ENCODE data around the gene ING5. TPM values are rescaled to one million over a fixed set of nuclear protein-coding genes. Genes with fewer than 3 reads are reported as not detected.
"Not testable (repeated sequence)": the region's sequence is repeated elsewhere in the genome, so short reads cannot be mapped to it uniquely, and the experiment has no call there.

Gene ING5
- total and polyA plus RNA-seq, 4 experiments from 2014 or later, result 19.3 to 99.5 (median 65.3) TPM

DNA sequence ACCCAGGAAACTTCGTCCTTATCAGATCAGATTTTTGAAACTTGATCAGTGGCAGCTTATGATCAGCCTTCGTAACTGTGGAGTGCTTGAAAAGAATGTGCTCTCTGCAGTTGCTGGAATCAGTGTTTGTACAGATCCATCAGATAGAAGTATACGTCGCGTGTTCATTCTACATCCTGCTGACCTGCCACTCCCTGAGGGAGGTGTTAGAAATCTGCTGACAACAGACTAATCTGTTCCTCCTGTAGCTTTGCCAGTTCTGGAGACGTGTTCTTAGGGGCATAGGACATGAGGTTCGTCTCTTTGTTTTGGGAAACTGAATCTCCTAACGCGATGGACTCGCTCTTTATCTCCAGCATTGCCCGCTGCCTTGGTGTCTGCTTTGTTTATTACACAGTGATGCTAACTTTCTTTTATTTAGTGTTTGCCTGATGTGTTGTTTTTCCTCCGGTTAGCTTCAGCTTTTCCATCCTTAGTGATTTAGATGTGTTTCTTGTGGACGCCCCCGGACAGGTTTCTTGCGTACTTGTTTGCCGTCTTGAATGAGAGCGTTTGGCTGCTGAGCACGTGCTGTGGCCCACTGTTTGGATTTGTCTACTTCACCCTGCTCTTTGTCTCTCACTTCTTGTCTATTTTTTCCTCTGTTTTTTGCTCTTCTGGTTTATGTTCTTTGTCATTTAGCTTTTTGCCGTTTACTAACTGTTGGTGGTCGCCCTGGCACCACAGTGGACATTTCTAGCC is 57.4 kb downstream of the ING5 start:
- Mint-ChIP-seq H3K4me1 (peaks cover 27 to 50% (median 33%) of the 10 kb centered on the region in 4 donors), H3K36me3 (peaks cover 26 to 27% of the 10 kb centered on the region in 2 donors), H3K9me3 (peaks cover 0 to 6% (median 0%) of the 10 kb centered on the region in 8 donors), H3K4me3 (peak overlapping the region in 3 of 8 donors; percentile 7 to 67 (median 18)), H3K27ac (peak overlapping the region in 5 of 7 donors; percentile 31 to 90 (median 71)), H3K27me3 (no peaks in the 10 kb centered on the region)
- H3K4me1 ChIP-seq (ENCODE audit: insufficient read depth, low read length), result peaks cover 36% of the 10 kb centered on the region
- no peaks in the 10 kb centered on the region for H3K9me3 ChIP-seq (ENCODE audit: control insufficient read depth in 1 of 2, low read length in 2 of 2)
- peak in 1 of 5 donors; percentile 47 for DNase-seq
- intact Hi-C loops (cut with micrococcal nuclease), result loop anchor here (1.0 kb wide), 2 partner anchors 13 to 24 kb away; no protein-coding TSS in a partner anchor
- ChIA-PET CTCF (ENCODE audit: partially characterized antibody) (no interaction called here), POLR2A (ENCODE audit: partially characterized antibody) (interaction anchor here (1.1 kb wide), 1 partner anchor 85 kb away, joined by 3 read pairs; no protein-coding TSS in a partner anchor)
- peaks cover 9% of the 10 kb centered on the region for H3K36me3 ChIP-seq (ENCODE audit: insufficient read depth, low read length)
- no peak overlapping the region for H3K4me3 ChIP-seq (ENCODE audit: low read length in 2 of 2)
- H3K27me3 ChIP-seq (ENCODE audit: insufficient read depth, low read length), result no peaks in the 10 kb centered on the region
- H3K27ac ChIP-seq (ENCODE audit: low read depth, low read length), result no peak overlapping the region

- H3K27me3 Mint-ChIP-seq; H3K27ac ChIP-seq (ENCODE audit: low read depth, low read length); H3K9me3 ChIP-seq (ENCODE audit: control insufficient read depth in 1 of 2, low read length in 2 of 2); H3K27me3 ChIP-seq (ENCODE audit: insufficient read depth, low read length); H3K9me3 Mint-ChIP-seq; H3K36me3 ChIP-seq (ENCODE audit: insufficient read depth, low read length); H3K4me3 ChIP-seq (ENCODE audit: low read length in 2 of 2); CTCF ChIA-PET (ENCODE audit: partially characterized antibody): not testable (repeated sequence)
- Mint-ChIP-seq H3K27ac (peak overlapping the region in 5 of 7 donors; percentile 31 to 90 (median 71)), H3K4me3 (peak overlapping the region in 2 of 8 donors; percentile 18 to 67), H3K4me1 (peaks cover 28 to 53% (median 36%) of the 10 kb centered on the region in 4 donors), H3K36me3 (peaks cover 26 to 27% of the 10 kb centered on the region in 2 donors)
- peak in 1 of 5 donors; percentile 7 for DNase-seq
- POLR2A ChIA-PET (ENCODE audit: partially characterized antibody), result interaction anchor here (1.1 kb wide), 1 partner anchor 84 kb away, joined by 3 read pairs; no protein-coding TSS in a partner anchor
- intact Hi-C loops (cut with micrococcal nuclease), result loop anchor here (1.0 to 5.0 kb wide), 5 partner anchors 12 to 97 kb away; partner anchors contain the start of gene PDCD1
- H3K4me1 ChIP-seq (ENCODE audit: insufficient read depth, low read length), result peaks cover 42% of the 10 kb centered on the region
Observed at GRCh38 chr2:241759893-241760292, 58.1 kb downstream of the ING5 start.

- ChIA-PET POLR2A (ENCODE audit: partially characterized antibody) (no interaction called here), CTCF (ENCODE audit: partially characterized antibody) (no interaction called here)
- intact Hi-C loops (cut with micrococcal nuclease), result loop anchor here (5.0 kb wide), 3 partner anchors 42 to 97 kb away; partner anchors contain the start of gene PDCD1
- peaks cover 28 to 53% (median 36%) of the 10 kb centered on the region in 4 donors for H3K4me1 Mint-ChIP-seq
- no peaks in the 10 kb centered on the region for H3K27me3 Mint-ChIP-seq
- peaks cover 0 to 6% (median 0%) of the 10 kb centered on the region in 8 donors for H3K9me3 Mint-ChIP-seq
- H3K27ac ChIP-seq (ENCODE audit: low read depth, low read length), result no peak overlapping the region
- H3K4me3 ChIP-seq (ENCODE audit: low read length in 2 of 2), result no peak overlapping the region
- peaks cover 7% of the 10 kb centered on the region for H3K36me3 ChIP-seq (ENCODE audit: insufficient read depth, low read length)
- H3K36me3 Mint-ChIP-seq, result peaks cover 26 to 27% of the 10 kb centered on the region in 2 donors
- peak overlapping the region in 1 of 7 donors; percentile 89 for H3K27ac Mint-ChIP-seq
- peak overlapping the region in 1 of 8 donors; percentile 53 for H3K4me3 Mint-ChIP-seq
- peak in 1 of 5 donors; percentile 29 for DNase-seq
- H3K9me3 ChIP-seq (ENCODE audit: control insufficient read depth in 1 of 2, low read length in 2 of 2), result no peaks in the 10 kb centered on the region
- H3K27me3 ChIP-seq (ENCODE audit: insufficient read depth, low read length), result no peaks in the 10 kb centered on the region
- peaks cover 42% of the 10 kb centered on the region for H3K4me1 ChIP-seq (ENCODE audit: insufficient read depth, low read length)
Observed at GRCh38 chr2:241760301-241760771, 58.5 kb downstream of the ING5 start.

DNA sequence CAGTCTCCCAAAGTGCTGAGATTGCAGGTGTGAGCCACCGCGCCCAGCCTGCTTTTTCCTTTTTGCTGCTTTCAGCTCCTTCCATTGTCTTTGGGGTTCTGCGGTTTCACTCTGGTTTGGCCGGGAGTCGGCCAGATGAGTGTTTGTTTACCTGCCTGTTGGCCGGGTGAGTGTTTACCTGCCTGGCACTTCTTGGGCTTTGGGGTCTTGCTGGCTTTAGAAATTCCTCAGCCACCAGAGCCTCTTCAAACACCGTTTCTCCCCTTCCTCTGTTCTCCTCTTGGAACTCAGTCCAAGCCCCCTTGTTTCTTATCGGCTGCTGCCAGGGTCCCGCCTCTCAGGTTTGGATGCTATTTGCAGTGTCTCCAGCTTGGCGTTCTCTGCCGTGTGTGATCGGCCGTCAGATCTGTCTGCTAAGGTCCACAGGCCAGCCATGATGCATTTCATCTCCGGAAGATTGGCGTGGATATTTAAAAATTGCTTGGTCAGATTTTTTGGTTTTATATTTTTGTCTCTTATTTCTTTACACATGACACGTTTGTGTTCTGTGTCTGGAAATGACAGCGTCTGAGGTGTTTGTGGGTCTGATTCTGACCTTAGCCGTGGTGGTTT is 60.6 kb downstream of the ING5 start:
- Histone ChIP-seq H3K9me3 (ENCODE audit: control insufficient read depth in 1 of 2, low read length in 2 of 2) (no peaks in the 10 kb centered on the region), H3K4me3 (ENCODE audit: low read length in 2 of 2) (peak overlapping the region in 1 of 2 donors; percentile 46), H3K27ac (ENCODE audit: low read depth, low read length) (peak overlapping the region; percentile 56), H3K27me3 (ENCODE audit: insufficient read depth, low read length) (no peaks in the 10 kb centered on the region), H3K36me3 (ENCODE audit: insufficient read depth, low read length) (no peaks in the 10 kb centered on the region), H3K4me1 (ENCODE audit: insufficient read depth, low read length) (peaks cover 42% of the 10 kb centered on the region)
- Mint-ChIP-seq H3K27me3 (no peaks in the 10 kb centered on the region), H3K4me3 (peak overlapping the region; percentile 59 to 85 (median 83)), H3K36me3 (peaks cover 26% of the 10 kb centered on the region in 2 donors), H3K9me3 (peaks cover 0 to 6% (median 0%) of the 10 kb centered on the region in 8 donors), H3K4me1 (peaks cover 28 to 53% (median 36%) of the 10 kb centered on the region in 4 donors), H3K27ac (peak overlapping the region; percentile 89 to 99 (median 97))
- intact Hi-C loops (cut with micrococcal nuclease), result loop anchor here (5.0 kb wide), 3 partner anchors 40 to 95 kb away; partner anchors contain the start of gene PDCD1
- DNase-seq, result peak in 3 of 5 donors; percentile 23 to 53 (median 24)
- CTCF ChIA-PET (ENCODE audit: partially characterized antibody), result interaction anchor here (1.5 to 3.4 kb wide), 4 partner anchors 10 to 116 kb away, joined by 5 to 16 read pairs (median 7); partner anchors contain the start of gene D2HGDH
- POLR2A ChIA-PET (ENCODE audit: partially characterized antibody), result interaction anchor here (0.6 to 3.0 kb wide), 17 partner anchors 8 to 117 kb away, joined by 3 to 26 read pairs (median 8); partner anchors contain the start of genes D2HGDH, DTYMK, ING5 and PDCD1

GRCh38 chr2:241762933-241763369 is 61.1 kb downstream of the ING5 start:
- H3K4me1 ChIP-seq (ENCODE audit: insufficient read depth, low read length), result peaks cover 42% of the 10 kb centered on the region
- DNase-seq, result peak; percentile 78 to 92 (median 85)
- POLR2A ChIA-PET (ENCODE audit: partially characterized antibody), result interaction anchor here (0.6 to 3.0 kb wide), 18 partner anchors 9 to 116 kb away, joined by 3 to 26 read pairs (median 7); partner anchors contain the start of genes D2HGDH, DTYMK, ING5 and PDCD1
- H3K27ac ChIP-seq (ENCODE audit: low read depth, low read length), result peak overlapping the region; percentile 56
- intact Hi-C loops (cut with micrococcal nuclease), result loop anchor here (5.0 kb wide), 3 partner anchors 39 to 94 kb away; partner anchors contain the start of gene PDCD1
- no peaks in the 10 kb centered on the region for H3K27me3 Mint-ChIP-seq
- H3K9me3 ChIP-seq (ENCODE audit: control insufficient read depth in 1 of 2, low read length in 2 of 2), result no peaks in the 10 kb centered on the region
- peaks cover 0 to 6% (median 0%) of the 10 kb centered on the region in 8 donors for H3K9me3 Mint-ChIP-seq
- H3K4me3 ChIP-seq (ENCODE audit: low read length in 2 of 2), result peak overlapping the region in 1 of 2 donors; percentile 46
- CTCF ChIA-PET (ENCODE audit: partially characterized antibody), result interaction anchor here (1.5 to 3.4 kb wide), 5 partner anchors 10 to 115 kb away, joined by 3 to 16 read pairs (median 7); partner anchors contain the start of gene D2HGDH
- no peaks in the 10 kb centered on the region for H3K36me3 ChIP-seq (ENCODE audit: insufficient read depth, low read length)
- H3K27ac Mint-ChIP-seq, result peak overlapping the region; percentile 89 to 99 (median 97)
- peak overlapping the region; percentile 59 to 85 (median 83) for H3K4me3 Mint-ChIP-seq
- peaks cover 24% of the 10 kb centered on the region in 2 donors for H3K36me3 Mint-ChIP-seq
- H3K4me1 Mint-ChIP-seq, result peaks cover 27 to 51% (median 35%) of the 10 kb centered on the region in 4 donors
- no peaks in the 10 kb centered on the region for H3K27me3 ChIP-seq (ENCODE audit: insufficient read depth, low read length)

- Mint-ChIP-seq H3K4me3 (peak overlapping the region in 7 of 8 donors; percentile 59 to 85 (median 83)), H3K4me1 (peaks cover 26 to 44% (median 35%) of the 10 kb centered on the region in 4 donors), H3K27me3 (no peaks in the 10 kb centered on the region), H3K27ac (peak overlapping the region; percentile 89 to 99 (median 97)), H3K36me3 (peaks cover 21% of the 10 kb centered on the region in 2 donors), H3K9me3 (peaks cover 0 to 6% (median 0%) of the 10 kb centered on the region in 8 donors)
- Histone ChIP-seq H3K27ac (ENCODE audit: low read depth, low read length) (peak overlapping the region; percentile 56), H3K9me3 (ENCODE audit: control insufficient read depth in 1 of 2, low read length in 2 of 2) (no peaks in the 10 kb centered on the region), H3K36me3 (ENCODE audit: insufficient read depth, low read length) (no peaks in the 10 kb centered on the region), H3K4me1 (ENCODE audit: insufficient read depth, low read length) (peaks cover 42% of the 10 kb centered on the region), H3K4me3 (ENCODE audit: low read length in 2 of 2) (peak overlapping the region in 1 of 2 donors; percentile 46), H3K27me3 (ENCODE audit: insufficient read depth, low read length) (no peaks in the 10 kb centered on the region)
- intact Hi-C loops (cut with micrococcal nuclease), result loop anchor here (5.0 kb wide), 3 partner anchors 39 to 94 kb away; partner anchors contain the start of gene PDCD1
- ChIA-PET POLR2A (ENCODE audit: partially characterized antibody) (interaction anchor here (0.9 to 3.0 kb wide), 15 partner anchors 9 to 115 kb away, joined by 3 to 26 read pairs (median 9); partner anchors contain the start of genes D2HGDH, DTYMK, ING5 and PDCD1), CTCF (ENCODE audit: partially characterized antibody) (interaction anchor here (1.6 to 3.4 kb wide), 5 partner anchors 9 to 115 kb away, joined by 3 to 16 read pairs (median 7); no protein-coding TSS in a partner anchor)
- DNase-seq, result peak in 1 of 5 donors; percentile 74
Observed at GRCh38 chr2:241763551-241764274, 61.9 kb downstream of the ING5 start.
